Heart left ventricle (tissue), 13 donors: ENCODE measurements around the gene DOLPP1.

Experiments used
- POLR2A ChIP-seq, 2 donors: fragments of 450-650 bp; IDR thresholded peaks; one replicate each; pipeline ENCODE4 v1.6.1; 2017; ENCODE audit warnings: antibody characterized with exemption in 2 of 2, mild to moderate bottlenecking in 2 of 2, moderate library complexity in 2 of 2
- TF ChIP-seq, protein P1 (sequence below), 12 donors: fragments of 200-600 bp; sonication (generic) in 4 of 12; IDR thresholded peaks; one replicate each; pipeline versions ENCODE4 v1.5.0 to v1.8.0; 2018 to 2022; ENCODE audit warnings: antibody characterized with exemption in 12 of 12, mild to moderate bottlenecking in 5 of 12
- donor health status: ischemic (EF 13 %, LVEDD 7.1; RV severe dilation, severe dysfunction).
- donor health status: DM: no; HTN: yes; CAD: no.
- donor health status: DM: no; HTN: no; CAD: no.
- donor health status: ischemic (EF 25% LVEDD 6.9; RV normal size, moderate dysfunction).
- donor health status: ischemic (EF 25% LVEDD 5.7; RV mildly dilated, moderate dysfunction).
- donor health status: ischemic (EF 35%, LVEDD 5.7; RV mildly dilated, moderate dysfunction).
- donor health status: nonischemic (EF 11% LVEDD 7.7; RV severe dilation, severe dysfunction).
- donor health status: DM: yes; HTN: yes; CAD: no.
- donor health status: PGD.
- donor health status: ischemic (EF 29% LVEDD 5.4; RV normal size, mild dysfunction).
- donor health status: nonischemic (EF 23%, LVEDD 6.1; RV moderate dilation, normal function).

DNA sequence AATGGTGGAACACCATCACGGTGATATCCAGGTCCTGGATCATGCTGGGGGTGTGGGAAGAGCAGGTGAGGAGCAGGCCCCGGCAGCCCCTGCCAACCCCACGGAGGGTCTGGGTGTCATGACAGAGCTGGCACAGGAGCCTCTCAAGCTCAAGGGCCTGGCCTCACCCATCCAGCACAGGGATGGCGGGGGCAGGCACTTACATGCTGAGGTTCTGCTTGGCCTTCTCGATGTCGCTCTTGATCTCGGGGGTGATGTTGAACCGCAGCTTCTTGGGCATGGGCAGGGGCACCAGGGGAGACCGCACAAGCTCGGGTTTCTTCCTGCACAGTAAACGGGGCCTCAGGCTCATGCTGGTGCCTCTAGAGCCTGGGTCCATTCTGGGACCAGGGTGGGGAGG, 17.4 kb downstream of the DOLPP1 start:
- TF ChIP-seq, protein P1, sequence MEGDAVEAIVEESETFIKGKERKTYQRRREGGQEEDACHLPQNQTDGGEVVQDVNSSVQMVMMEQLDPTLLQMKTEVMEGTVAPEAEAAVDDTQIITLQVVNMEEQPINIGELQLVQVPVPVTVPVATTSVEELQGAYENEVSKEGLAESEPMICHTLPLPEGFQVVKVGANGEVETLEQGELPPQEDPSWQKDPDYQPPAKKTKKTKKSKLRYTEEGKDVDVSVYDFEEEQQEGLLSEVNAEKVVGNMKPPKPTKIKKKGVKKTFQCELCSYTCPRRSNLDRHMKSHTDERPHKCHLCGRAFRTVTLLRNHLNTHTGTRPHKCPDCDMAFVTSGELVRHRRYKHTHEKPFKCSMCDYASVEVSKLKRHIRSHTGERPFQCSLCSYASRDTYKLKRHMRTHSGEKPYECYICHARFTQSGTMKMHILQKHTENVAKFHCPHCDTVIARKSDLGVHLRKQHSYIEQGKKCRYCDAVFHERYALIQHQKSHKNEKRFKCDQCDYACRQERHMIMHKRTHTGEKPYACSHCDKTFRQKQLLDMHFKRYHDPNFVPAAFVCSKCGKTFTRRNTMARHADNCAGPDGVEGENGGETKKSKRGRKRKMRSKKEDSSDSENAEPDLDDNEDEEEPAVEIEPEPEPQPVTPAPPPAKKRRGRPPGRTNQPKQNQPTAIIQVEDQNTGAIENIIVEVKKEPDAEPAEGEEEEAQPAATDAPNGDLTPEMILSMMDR (IDR thresholded peaks at IDR 0.05): no peak
- no peak for TF ChIP-seq POLR2A (IDR thresholded peaks at IDR 0.05)
